Measurements from ENCODE around the gene PPP1CA.
A peak's percentile ranks its signal among the peaks of the same experiment; 100 is the strongest.

Gene PPP1CA

GRCh38 chr11:67351275-67352005, 50.2 kb downstream of the PPP1CA start:
- peak; percentile 86 to 92 (median 87) for DNase-seq

GRCh38 chr11:67349928-67350465, 51.7 kb downstream of the PPP1CA start:
- DNase-seq = no peak

- DNase-seq = no peak
These were observed 52.2 kb downstream of the PPP1CA start for GRCh38 chr11:67349457-67349856.

DNA sequence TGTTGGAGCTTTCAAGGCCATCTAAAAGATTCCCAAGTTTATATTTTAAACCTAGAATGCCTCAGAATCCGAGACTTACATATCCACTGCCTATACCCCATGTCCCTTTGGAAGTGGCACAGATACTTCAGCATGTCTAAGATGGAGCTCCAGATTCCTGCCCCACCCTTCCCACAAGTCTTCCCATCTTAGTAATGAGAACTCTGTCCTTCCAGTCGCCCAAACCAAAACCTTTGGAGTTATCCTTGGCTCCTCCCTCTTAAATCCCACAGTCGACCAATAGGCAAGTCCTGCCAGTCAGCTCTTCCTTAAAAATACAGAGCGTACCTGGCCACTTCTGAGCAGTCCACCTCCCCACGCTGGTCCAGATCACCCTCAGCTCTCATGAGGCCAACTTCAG, 52.6 kb downstream of the PPP1CA start:
- DNase-seq = no peak
